Gastrocnemius medialis (tissue), 4 donors: ENCODE measurements around the gene BCAS2. TPM values are rescaled to one million over a fixed set of nuclear protein-coding genes. Genes with fewer than 3 reads are reported as not detected.

Source experiments
- ATAC-seq, 2 donors: fragments of 150-250 bp; one replicate each; pipeline ENCODE4 v1.9.1; 2016
- DNase-seq, 2 donors: peaks; one replicate each; pipeline ENCODE4 v3.0.0-alpha.2; 2019
- H3K27ac ChIP-seq, 4 donors: fragments of 200-600 bp; sonication (generic); 1 replicate in 1 of 4; 2 replicates in 3 of 4; pipeline ENCODE4 v1.5.1; 2016 to 2018; ENCODE audit warnings: mild to moderate bottlenecking in 2 of 4, moderate library complexity in 1 of 4
- H3K27me3 ChIP-seq, 3 donors: fragments of 200-600 bp; sonication (generic) in 2 of 3; 1 replicate in 1 of 3; 2 replicates in 2 of 3; pipeline versions ENCODE4 v1.5.1 to v1.6.0; 2016 to 2019; ENCODE audit warnings: mild to moderate bottlenecking in 1 of 3, moderate library complexity in 1 of 3
- H3K36me3 ChIP-seq, 2 donors: fragments of 200-600 bp; sonication (generic) in 1 of 2; one replicate each; pipeline ENCODE4 v1.5.1; 2017 to 2018
- H3K4me1 ChIP-seq, 2 donors: fragments of 200-600 bp; sonication (generic) in 1 of 2; one replicate each; pipeline ENCODE4 v1.5.1; 2016 to 2017; ENCODE audit warnings: mild to moderate bottlenecking in 2 of 2
- H3K4me3 ChIP-seq, 4 donors: fragments of 200-600 bp; sonication (generic) in 3 of 4; 1 replicate in 1 of 4; 2 replicates in 3 of 4; pipeline ENCODE4 v1.5.1; 2016 to 2019; ENCODE audit warnings: mild to moderate bottlenecking in 2 of 4
- H3K9me3 ChIP-seq, 3 donors: fragments of 200-600 bp; sonication (generic) in 2 of 3; 1 replicate in 1 of 3; 2 replicates in 2 of 3; pipeline ENCODE4 v1.5.1; 2016 to 2019
- CTCF ChIP-seq, 5 experiments: fragments of 450-650 bp in 3 of 5; fragments of 200-600 bp in 2 of 5; sonication (generic) in 2 of 5; IDR thresholded peaks in 4 of 5; conservative IDR thresholded peaks in 1 of 5; 1 replicate in 4 of 5; 2 replicates in 1 of 5; pipeline ENCODE4 v1.5.1; 2016 to 2019; ENCODE audit warnings: antibody characterized with exemption in 5 of 5, mild to moderate bottlenecking in 3 of 5, moderate library complexity in 3 of 5
- POLR2A ChIP-seq, 2 donors: fragments of 450-650 bp; IDR thresholded peaks; one replicate each; pipeline ENCODE4 v1.6.1; 2017; ENCODE audit warnings: antibody characterized with exemption in 2 of 2, mild to moderate bottlenecking in 2 of 2, moderate library complexity in 2 of 2
- in situ Hi-C, 4 donors: fragments of 200-750 bp; cut with MboI; loops; one replicate each; pipeline versions ENCODE4 v1.15.0 to v1.8.0; 2017; ENCODE audit warnings: low sequenced_read_pairs in 4 of 4
- intact Hi-C: fragments of 100-400 bp; cut with DNase I; formaldehyde crosslinking; loops from one replicate; pipeline ENCODE4 v1.15.1; 2023; ENCODE audit warnings: low total_unique reads
- total RNA-seq, 4 donors: library from RNA; depleted of rRNA; stranded (reverse); fragments of >200 nt; gene quantifications; one replicate each; pipeline versions ENCODE4 v1.1.0 to v1.2.3, GENCODE V29; 2016

The BCAS2 gene
- total RNA-seq, 4 donors from 2014 or later, result 23.7 to 32.8 (median 25.2) TPM

GRCh38 chr1:114540821-114541220 is 40.6 kb downstream of the BCAS2 start:
- in situ Hi-C loops, result no loop called here
- ATAC-seq, result no peak

GRCh38 chr1:114540272-114540671 is 41.1 kb downstream of the BCAS2 start:
- intact Hi-C loops (no loop called here), in situ Hi-C loops (no loop called here)
- Histone ChIP-seq H3K4me1 (no peaks in the 10 kb centered on the region), H3K27me3 (no peaks in the 10 kb centered on the region), H3K9me3 (no peaks in the 10 kb centered on the region), H3K27ac (no peak overlapping the region), H3K4me3 (no peak overlapping the region), H3K36me3 (peaks cover 0 to 5% of the 10 kb centered on the region in 2 donors)
- DNase-seq (no peak), ATAC-seq (no peak)
- TF ChIP-seq POLR2A (IDR thresholded peaks at IDR 0.05), result no peak
- no peak for TF ChIP-seq CTCF (IDR thresholded peaks at IDR 0.05 in 4 of 5, conservative IDR thresholded peaks at IDR 0.05 in 1 of 5)

More at GRCh38 chr1:114540821-114541220, 40.6 kb downstream of the BCAS2 start:
- TF ChIP-seq CTCF (IDR thresholded peaks at IDR 0.05 in 4 of 5, conservative IDR thresholded peaks at IDR 0.05 in 1 of 5) (no peak), POLR2A (IDR thresholded peaks at IDR 0.05) (no peak)
- Histone ChIP-seq H3K36me3 (peaks cover 0 to 5% of the 10 kb centered on the region in 2 donors), H3K9me3 (no peaks in the 10 kb centered on the region), H3K27me3 (no peaks in the 10 kb centered on the region), H3K27ac (no peak overlapping the region), H3K4me3 (no peak overlapping the region), H3K4me1 (no peaks in the 10 kb centered on the region)
- intact Hi-C loops, result no loop called here
- DNase-seq, result no peak

GRCh38 chr1:114536043-114536442 is 45.4 kb downstream of the BCAS2 start:
- in situ Hi-C loops, result no loop called here
- DNase-seq, result no peak
- no peak overlapping the region for H3K27ac ChIP-seq
- H3K4me1 ChIP-seq, result no peaks in the 10 kb centered on the region
- no peaks in the 10 kb centered on the region for H3K9me3 ChIP-seq
- H3K36me3 ChIP-seq, result no peaks in the 10 kb centered on the region
- ATAC-seq, result no peak
- intact Hi-C loops, result no loop called here
- no peak for TF ChIP-seq POLR2A (IDR thresholded peaks at IDR 0.05)
- no peak overlapping the region for H3K4me3 ChIP-seq
- H3K27me3 ChIP-seq, result no peaks in the 10 kb centered on the region

- in situ Hi-C loops, result no loop called here
- no peak for DNase-seq
- H3K4me1 ChIP-seq, result no peaks in the 10 kb centered on the region
- no peak overlapping the region for H3K4me3 ChIP-seq
- no peaks in the 10 kb centered on the region for H3K36me3 ChIP-seq
- no peak for TF ChIP-seq CTCF (IDR thresholded peaks at IDR 0.05 in 4 of 5, conservative IDR thresholded peaks at IDR 0.05 in 1 of 5)
- intact Hi-C loops, result no loop called here
- H3K9me3 ChIP-seq, result no peaks in the 10 kb centered on the region
- H3K27ac ChIP-seq, result no peak overlapping the region
- ATAC-seq, result no peak
- no peaks in the 10 kb centered on the region for H3K27me3 ChIP-seq
Measured at GRCh38 chr1:114535401-114535800, 46.0 kb downstream of the BCAS2 start.

GRCh38 chr1:114531094-114531493 is 50.3 kb downstream of the BCAS2 start:
- H3K27ac ChIP-seq, result no peak overlapping the region
- TF ChIP-seq POLR2A (IDR thresholded peaks at IDR 0.05) (no peak), CTCF (IDR thresholded peaks at IDR 0.05 in 4 of 5, conservative IDR thresholded peaks at IDR 0.05 in 1 of 5) (no peak)
- H3K4me1 ChIP-seq, result no peaks in the 10 kb centered on the region
- no peaks in the 10 kb centered on the region for H3K9me3 ChIP-seq
- no peak overlapping the region for H3K4me3 ChIP-seq
- ATAC-seq (no peak), DNase-seq (no peak)
- in situ Hi-C loops (no loop called here), intact Hi-C loops (no loop called here)
- no peaks in the 10 kb centered on the region for H3K36me3 ChIP-seq
- no peaks in the 10 kb centered on the region for H3K27me3 ChIP-seq
